DOHH2 (cell line): ENCODE measurements around the gene DCAF5.

Experiments used
- H3F3A ChIP-seq: fragments of 200-600 bp; sonication (generic), shearing (Covaris generic); 2 replicates; pipeline ENCODE4 v1.6.0; 2016; ENCODE audit warnings: antibody characterized with exemption, mild to moderate bottlenecking; ENCODE audit not compliant: control insufficient read depth, insufficient read depth
- H3K27ac ChIP-seq: fragments of 200-600 bp; sonication (generic); 2 replicates; pipeline ENCODE4 v1.5.1; 2014; ENCODE audit warnings: low read depth, mild to moderate bottlenecking, low read length, moderate library complexity
- H3K27me3 ChIP-seq: fragments of 200-600 bp; sonication (generic); 2 replicates; pipeline ENCODE4 v1.6.1; 2014; ENCODE audit warnings: mild to moderate bottlenecking, low read length, mixed read lengths; ENCODE audit not compliant: control insufficient read depth
- H3K36me3 ChIP-seq: fragments of 200-600 bp; sonication (generic); 2 replicates; pipeline ENCODE4 v1.6.1; 2014; ENCODE audit warnings: mild to moderate bottlenecking, low read length, moderate library complexity, mixed read lengths; ENCODE audit not compliant: control insufficient read depth
- H3K4me1 ChIP-seq: fragments of 200-600 bp; sonication (generic); 2 replicates; pipeline ENCODE4 v1.6.1; 2014; ENCODE audit warnings: mild to moderate bottlenecking, low read length, mixed read lengths; ENCODE audit not compliant: control insufficient read depth
- H3K4me2 ChIP-seq: fragments of 200-600 bp; sonication (generic); 2 replicates; pipeline ENCODE4 v1.6.0; 2014; ENCODE audit warnings: mild to moderate bottlenecking, low read length, moderate library complexity
- H3K4me3 ChIP-seq: fragments of 200-600 bp; sonication (generic); 2 replicates; pipeline ENCODE4 v1.5.1; 2014; ENCODE audit warnings: mild to moderate bottlenecking, low read length, mixed read lengths
- H3K79me2 ChIP-seq: fragments of 200-600 bp; sonication (generic); 2 replicates; pipeline ENCODE4 v1.6.1; 2014; ENCODE audit warnings: mild to moderate bottlenecking, low read length, mixed read lengths; ENCODE audit not compliant: control insufficient read depth
- H3K9me2 ChIP-seq: fragments of 200-600 bp; sonication (generic); replicated peaks from 2 replicates; pipeline ENCODE4 v1.6.1; 2014; ENCODE audit warnings: mild to moderate bottlenecking, low read length, mixed read lengths; ENCODE audit not compliant: control insufficient read depth
- H3K9me3 ChIP-seq: fragments of 200-600 bp; sonication (generic); 2 replicates; pipeline ENCODE4 v1.6.1; 2014; ENCODE audit warnings: antibody characterized with exemption, low read length, mixed read lengths; ENCODE audit not compliant: control insufficient read depth, insufficient read depth
- H4K20me1 ChIP-seq: fragments of 200-600 bp; sonication (generic); 2 replicates; pipeline ENCODE4 v1.6.0; 2014; ENCODE audit warnings: low read depth, mild to moderate bottlenecking, antibody characterized with exemption, low read length, moderate library complexity; ENCODE audit not compliant: control insufficient read depth, insufficient read depth
- EZH2phosphoT487 ChIP-seq: fragments of 200-600 bp; sonication (generic); IDR thresholded peaks from 2 replicates; pipeline ENCODE4 v1.6.1; 2017; ENCODE audit warnings: borderline replicate concordance, mild to moderate bottlenecking, antibody characterized with exemption, low read length, moderate library complexity, mixed read lengths
- TF ChIP-seq, protein P1 (sequence below): fragments of 200-600 bp; sonication (generic); IDR thresholded peaks from one replicate; pipeline ENCODE4 v1.5.1; 2014; ENCODE audit warnings: antibody characterized with exemption, mild to moderate bottlenecking, low read depth, low read length; ENCODE audit not compliant: poor library complexity, severe bottlenecking

The DCAF5 gene

DNA sequence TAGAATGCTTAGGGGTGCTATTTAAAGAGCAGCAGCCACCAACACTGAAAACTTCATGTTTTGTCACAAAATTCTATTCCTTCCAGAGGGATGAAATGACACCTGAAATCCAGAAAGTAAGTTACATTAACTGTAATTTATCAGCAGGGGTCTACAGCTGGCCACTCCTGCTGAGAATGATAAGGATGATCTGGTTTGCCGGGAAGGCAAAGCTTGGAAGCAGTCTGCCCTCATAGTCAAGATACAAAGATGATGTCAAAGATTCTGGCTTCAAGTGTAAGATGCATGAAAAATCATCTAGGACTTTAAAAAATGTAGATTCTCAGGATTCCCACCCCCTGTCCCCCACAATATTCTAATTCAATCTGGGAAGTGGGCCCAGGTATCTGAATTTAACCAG lies 58.4 kb downstream of the DCAF5 start:
- H3K9me2 ChIP-seq: no peaks in the 10 kb centered on the region
- H4K20me1 ChIP-seq: no peaks in the 10 kb centered on the region
- H3K4me2 ChIP-seq: no peak overlapping the region
- H3K79me2 ChIP-seq: no peaks in the 10 kb centered on the region
- H3K27me3 ChIP-seq: no peaks in the 10 kb centered on the region
- no peaks in the 10 kb centered on the region for H3K4me1 ChIP-seq
- H3K27ac ChIP-seq: no peak overlapping the region
- no peaks in the 10 kb centered on the region for H3F3A ChIP-seq
- H3K36me3 ChIP-seq: peaks cover 24% of the 10 kb centered on the region
- H3K4me3 ChIP-seq: no peak overlapping the region
- TF ChIP-seq, protein P1, sequence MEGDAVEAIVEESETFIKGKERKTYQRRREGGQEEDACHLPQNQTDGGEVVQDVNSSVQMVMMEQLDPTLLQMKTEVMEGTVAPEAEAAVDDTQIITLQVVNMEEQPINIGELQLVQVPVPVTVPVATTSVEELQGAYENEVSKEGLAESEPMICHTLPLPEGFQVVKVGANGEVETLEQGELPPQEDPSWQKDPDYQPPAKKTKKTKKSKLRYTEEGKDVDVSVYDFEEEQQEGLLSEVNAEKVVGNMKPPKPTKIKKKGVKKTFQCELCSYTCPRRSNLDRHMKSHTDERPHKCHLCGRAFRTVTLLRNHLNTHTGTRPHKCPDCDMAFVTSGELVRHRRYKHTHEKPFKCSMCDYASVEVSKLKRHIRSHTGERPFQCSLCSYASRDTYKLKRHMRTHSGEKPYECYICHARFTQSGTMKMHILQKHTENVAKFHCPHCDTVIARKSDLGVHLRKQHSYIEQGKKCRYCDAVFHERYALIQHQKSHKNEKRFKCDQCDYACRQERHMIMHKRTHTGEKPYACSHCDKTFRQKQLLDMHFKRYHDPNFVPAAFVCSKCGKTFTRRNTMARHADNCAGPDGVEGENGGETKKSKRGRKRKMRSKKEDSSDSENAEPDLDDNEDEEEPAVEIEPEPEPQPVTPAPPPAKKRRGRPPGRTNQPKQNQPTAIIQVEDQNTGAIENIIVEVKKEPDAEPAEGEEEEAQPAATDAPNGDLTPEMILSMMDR: no peak
- TF ChIP-seq EZH2phosphoT487: no peak
- H3K9me3 ChIP-seq: no peaks in the 10 kb centered on the region

DNA sequence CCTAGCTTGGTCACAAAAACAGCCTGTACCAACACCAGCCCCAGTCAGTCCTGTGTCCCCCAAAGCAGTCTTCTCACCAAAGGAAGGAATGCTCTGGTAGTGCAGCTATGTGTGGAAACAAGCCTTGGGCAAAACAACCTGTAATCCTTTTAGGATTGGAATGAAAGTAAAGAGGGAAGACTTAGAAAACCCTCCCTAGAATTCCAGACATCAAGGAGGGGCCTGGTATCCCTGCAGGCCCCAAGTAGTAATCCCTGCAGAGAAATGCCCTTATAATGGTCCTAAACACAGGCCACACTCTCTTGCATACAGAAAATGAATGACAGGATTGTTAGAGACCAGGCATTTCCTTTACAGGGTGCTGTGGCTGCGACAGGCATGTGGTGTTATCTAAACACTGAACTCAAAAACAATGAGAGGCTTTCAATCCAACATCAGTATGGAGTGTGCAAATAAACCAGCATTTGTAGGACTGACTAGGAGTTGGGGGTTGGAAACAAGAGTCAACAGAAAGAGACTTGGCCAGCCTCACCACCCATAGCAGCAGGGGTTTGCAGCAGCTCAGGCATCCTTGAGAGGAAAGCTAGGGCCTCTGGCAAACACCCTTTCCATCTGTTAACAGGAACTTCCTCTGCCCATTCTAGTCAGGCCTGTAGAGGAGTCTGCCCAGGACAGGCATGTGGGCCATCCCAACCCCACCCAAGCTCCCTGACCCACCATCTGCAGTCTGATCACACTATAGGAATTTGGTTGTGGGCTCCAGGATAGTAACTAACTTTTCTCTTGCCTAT lies 59.1 kb downstream of the DCAF5 start:
- Histone ChIP-seq H3K4me2 (no peak overlapping the region), H4K20me1 (no peaks in the 10 kb centered on the region), H3K4me1 (no peaks in the 10 kb centered on the region), H3K27me3 (no peaks in the 10 kb centered on the region), H3F3A (no peaks in the 10 kb centered on the region), H3K79me2 (no peaks in the 10 kb centered on the region), H3K36me3 (peaks cover 28% of the 10 kb centered on the region), H3K27ac (no peak overlapping the region), H3K9me2 (no peaks in the 10 kb centered on the region), H3K4me3 (no peak overlapping the region), H3K9me3 (no peaks in the 10 kb centered on the region)
- no peak for TF ChIP-seq EZH2phosphoT487
- TF ChIP-seq, protein P1: no peak

GRCh38 chr14:69092840-69093422 lies 60.0 kb downstream of the DCAF5 start:
- no peaks in the 10 kb centered on the region for H3K79me2 ChIP-seq
- H3K9me3 ChIP-seq: no peaks in the 10 kb centered on the region
- no peaks in the 10 kb centered on the region; the same call in 1 of the 2 replicates for H4K20me1 ChIP-seq
- H3F3A ChIP-seq: no peaks in the 10 kb centered on the region
- peaks cover 37% of the 10 kb centered on the region for H3K36me3 ChIP-seq
- no peak overlapping the region for H3K4me2 ChIP-seq
- TF ChIP-seq, protein P1: no peak
- no peak for TF ChIP-seq EZH2phosphoT487
- H3K4me3 ChIP-seq: no peak overlapping the region
- H3K4me1 ChIP-seq: no peaks in the 10 kb centered on the region
- no peaks in the 10 kb centered on the region for H3K9me2 ChIP-seq
- H3K27me3 ChIP-seq: no peaks in the 10 kb centered on the region
- no peak overlapping the region for H3K27ac ChIP-seq
